Mesenteric fat pad (tissue), 1 donor: ENCODE results near the gene NKAP. TPM values are rescaled to one million over a fixed set of nuclear protein-coding genes. Genes with fewer than 3 reads are reported as not detected.
"Not testable (repeated sequence)": the region's sequence is repeated elsewhere in the genome, so short reads cannot be mapped to it uniquely, and the experiment has no call there.

Source experiments
- DNase-seq: peaks from one replicate; pipeline ENCODE4 v3.0.0-alpha.2; 2020; ENCODE audit warnings: low spot score
- long read RNA-seq: library from polyadenylated mRNA; unstranded; transcript quantifications from one replicate; pipeline ENCODE4 v2.0.0, GENCODE V29; 2020
- total RNA-seq: library from RNA; stranded (reverse); fragmentation: NEBNext Ultra II Directional; extraction: Animal tissue kit (Norgen Biotek cat#: 25700); gene quantifications from one replicate; pipeline ENCODE4 v1.2.1, GENCODE V29; 2021
- donor health status: DM: yes; HTN: yes; CAD: no.

NKAP gene
- 6.1 TPM for total RNA-seq
- long read RNA-seq, full-length matches to known transcripts, result 14 of 20 reads
- long read RNA-seq, partial matches to known transcripts, result 5 of 20 reads
- long read RNA-seq, other reads (novel, unspliced or antisense), result 1 of 20 reads

DNA sequence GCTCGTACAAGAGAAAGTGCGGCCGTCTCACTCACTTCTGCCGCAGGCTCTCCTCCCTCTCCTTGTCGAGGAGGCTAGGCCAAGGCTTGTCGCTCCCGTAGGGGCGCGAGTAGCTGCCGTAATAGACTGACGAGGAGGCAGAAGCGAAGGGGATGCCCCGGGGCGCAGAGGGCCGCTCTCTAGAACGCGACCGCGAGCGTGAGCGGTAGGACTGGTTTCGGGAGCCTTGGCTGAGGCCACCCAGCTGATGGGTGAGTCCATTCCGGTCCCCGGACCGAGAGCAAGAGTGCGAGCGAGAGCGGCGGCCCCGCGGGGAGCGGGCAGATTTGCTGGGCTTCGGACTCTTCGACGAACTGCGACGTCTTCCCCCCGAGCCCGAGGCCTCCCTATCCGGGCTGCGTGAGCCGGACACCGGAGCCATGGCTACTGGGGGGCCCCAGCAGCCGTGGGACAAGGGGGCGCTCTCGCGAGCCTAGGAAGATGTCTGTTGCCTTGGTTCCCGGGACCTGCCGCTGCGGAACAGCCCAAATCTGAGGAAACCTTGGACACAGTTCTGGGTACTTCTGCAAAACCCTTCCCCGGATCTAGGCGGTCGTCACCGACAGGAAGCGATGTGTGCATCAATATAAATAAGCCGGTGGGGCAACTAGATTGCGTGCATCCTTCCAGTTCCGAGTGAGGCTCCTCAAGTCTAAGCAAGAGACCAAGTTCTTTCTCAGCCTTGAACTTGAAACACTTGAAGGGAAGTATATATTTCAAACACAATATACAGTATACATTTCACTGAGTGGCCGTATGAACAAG, at the start of gene NKAP:
TSS of gene NKAP (minus strand) at position 567 of the 804 bp plus-strand sequence. CDS start at position 421, 146 bp downstream.
- DNase-seq, result no peak

- no peak for DNase-seq
Observed at GRCh38 chrX:119991005-119991787, 47.6 kb upstream of the NKAP start.

GRCh38 chrX:119990556-119991004, 47.0 kb upstream of the NKAP start:
- DNase-seq, result no peak

GRCh38 chrX:119989905-119990555, 46.5 kb upstream of the NKAP start:
- DNase-seq, result no peak

DNA sequence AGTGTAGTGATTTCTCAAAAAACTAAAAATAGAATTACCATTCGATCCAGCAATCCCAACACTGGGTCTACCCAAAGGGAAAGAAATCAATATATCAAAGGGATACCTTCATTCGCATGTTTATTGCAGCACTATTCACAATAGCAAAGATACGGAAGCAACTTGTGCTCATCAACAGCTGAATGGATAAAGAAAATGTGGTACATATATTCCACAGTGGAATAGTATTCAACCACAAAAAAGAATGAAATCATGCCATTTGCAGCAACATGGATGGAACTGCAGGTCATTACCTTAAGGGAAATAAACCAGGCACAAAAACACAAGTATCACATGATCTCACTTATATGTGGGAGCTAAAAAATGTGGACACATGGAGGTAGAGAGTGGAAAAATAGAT, 42.7 kb upstream of the NKAP start:
- no peak for DNase-seq

GRCh38 chrX:119984652-119985051, 41.1 kb upstream of the NKAP start:
- DNase-seq, result no peak

GRCh38 chrX:119983494-119983893, 39.9 kb upstream of the NKAP start:
- DNase-seq, result no peak

GRCh38 chrX:119982145-119982544, 38.6 kb upstream of the NKAP start:
- no peak for DNase-seq

- DNase-seq, result no peak
Observed at GRCh38 chrX:119981286-119982070, 37.9 kb upstream of the NKAP start.

DNA sequence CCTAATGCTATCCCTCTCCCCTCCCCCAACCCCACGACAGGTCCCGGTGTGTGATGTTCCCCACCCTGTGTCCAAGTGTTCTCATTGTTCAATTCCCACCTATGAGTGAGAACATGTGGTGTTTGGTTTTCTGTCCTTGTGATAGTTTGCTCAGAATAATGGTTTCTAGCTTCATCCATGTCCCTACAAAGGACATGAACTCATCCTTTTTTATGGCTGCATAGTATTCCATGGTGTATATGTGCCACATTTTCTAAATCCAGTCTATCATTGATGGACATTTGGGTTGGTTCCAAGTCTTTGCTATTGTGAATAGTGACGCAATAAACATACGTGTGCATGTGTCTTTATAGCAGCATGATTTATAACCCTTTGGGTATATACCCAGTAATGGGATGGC, 33.6 kb upstream of the NKAP start:
- not testable (repeated sequence) for DNase-seq

DNA sequence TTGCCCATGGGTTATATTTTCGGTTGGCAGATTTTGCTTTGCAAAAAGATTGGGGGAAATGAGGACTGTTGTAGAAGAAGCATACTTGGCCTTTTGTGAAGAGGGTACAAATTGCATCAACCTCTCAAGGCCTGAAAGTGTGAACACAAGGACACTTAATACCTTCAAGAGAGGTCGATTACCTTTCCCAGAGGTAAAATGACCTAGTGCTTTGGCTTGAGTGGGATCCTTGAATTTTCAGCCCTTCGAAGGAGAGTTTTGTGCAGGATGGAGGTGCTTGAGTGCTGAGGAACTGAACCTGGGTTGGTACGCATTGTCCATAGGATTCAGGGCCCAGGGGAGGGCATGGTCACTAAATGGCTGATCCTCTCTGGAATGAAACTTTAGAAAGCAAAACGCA, 27.6 kb upstream of the NKAP start:
- DNase-seq, result no peak

DNA sequence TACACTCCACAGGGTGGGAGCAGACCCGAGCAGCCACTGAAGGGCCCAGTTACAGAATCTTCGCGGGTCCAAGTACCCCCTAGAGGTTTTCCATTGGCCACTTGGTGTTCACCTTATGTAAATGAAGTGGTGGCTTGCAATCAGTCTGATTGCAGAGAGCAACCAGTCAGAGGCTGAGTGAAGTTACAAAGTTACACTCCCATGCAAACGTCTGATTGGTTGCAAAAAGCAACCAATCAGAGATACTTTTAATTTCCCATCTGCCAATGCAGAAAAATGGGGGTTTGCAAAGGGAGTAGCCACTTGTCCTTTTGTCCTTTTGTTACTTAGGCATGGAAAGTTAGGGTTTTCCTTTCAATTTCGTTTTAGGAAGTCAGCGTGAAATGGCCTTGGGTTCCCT, 27.0 kb upstream of the NKAP start:
- DNase-seq, result no peak

DNA sequence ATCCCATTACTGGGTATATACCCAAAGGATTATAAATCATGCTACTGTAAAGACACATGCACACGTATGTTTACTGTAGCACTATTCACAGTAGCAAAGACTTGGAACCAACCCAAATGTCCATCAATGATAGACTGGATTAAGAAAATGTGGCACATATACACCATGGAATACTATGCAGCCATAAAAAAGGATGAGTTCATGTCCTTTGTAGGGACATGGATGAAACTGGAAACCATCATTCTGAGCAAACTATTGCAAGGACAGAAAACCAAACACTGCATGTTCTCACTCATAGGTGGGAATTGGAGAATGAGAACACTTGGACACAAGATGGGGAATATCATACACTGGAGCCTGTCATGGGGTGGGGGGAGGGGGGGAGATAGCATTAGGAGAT, 23.3 kb upstream of the NKAP start:
- not testable (repeated sequence) for DNase-seq

- DNase-seq, result no peak
Observed at GRCh38 chrX:119960625-119961024, 17.1 kb upstream of the NKAP start.

GRCh38 chrX:119955807-119956570, 12.4 kb upstream of the NKAP start:
- DNase-seq, result not testable (repeated sequence)

DNA sequence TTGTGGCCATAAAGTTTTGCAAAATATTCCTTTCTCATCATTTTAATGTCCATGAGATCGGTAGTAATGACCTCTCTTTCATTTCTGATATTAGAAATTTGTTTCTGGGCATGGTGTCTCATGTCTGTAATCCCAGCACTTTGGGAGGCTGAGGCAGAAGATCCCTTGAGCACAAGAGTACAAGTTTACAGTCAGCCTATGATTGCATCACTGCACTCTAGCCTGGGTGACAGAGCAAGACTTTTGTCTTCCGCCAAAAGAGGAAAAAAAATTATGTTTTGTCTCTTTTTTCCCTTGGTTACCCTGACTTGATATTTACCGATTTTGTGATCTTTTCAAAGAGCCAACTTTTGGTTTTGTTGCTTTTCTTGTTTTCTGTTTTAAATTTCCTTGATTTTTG, 10.8 kb upstream of the NKAP start:
- no peak for DNase-seq

- DNase-seq, result no peak
Observed at GRCh38 chrX:119948381-119948780, 4.8 kb upstream of the NKAP start.

DNA sequence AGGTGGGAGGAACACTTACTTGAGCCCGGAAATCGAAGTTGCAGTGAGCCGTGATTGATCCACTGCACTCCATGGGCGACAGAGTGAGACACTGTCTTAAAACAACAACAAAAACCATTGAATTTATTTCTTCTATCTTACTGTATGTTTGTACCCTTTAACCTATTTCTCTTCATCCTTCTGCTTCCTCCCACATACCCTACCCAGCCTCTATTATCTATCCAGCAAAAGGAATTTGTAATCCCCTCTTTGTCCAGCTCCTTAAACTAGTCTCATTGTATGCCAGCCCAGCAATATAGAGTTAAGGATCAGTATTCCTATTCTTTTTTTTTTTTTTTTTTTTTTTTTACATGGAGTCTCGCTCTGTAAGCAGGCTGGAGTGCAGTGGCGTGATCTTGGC, 1.9 kb upstream of the NKAP start:
- no peak for DNase-seq

GRCh38 chrX:119942831-119943184, 743 bp downstream of the NKAP start:
- DNase-seq, result no peak

GRCh38 chrX:119942173-119942819, 1.3 kb downstream of the NKAP start:
- no peak for DNase-seq
